LNCaP clone FGC (cell line): ENCODE results near the gene TAS2R14.

Experiments used
- DNase-seq: peaks from one replicate; pipeline ENCODE4 v3.0.0-alpha.2; 2011; ENCODE audit warnings: low read depth
- H3K4me3 ChIP-seq: 2 replicates; pipeline ENCODE4 v1.5.1; 2011; ENCODE audit warnings: mild to moderate bottlenecking, low read depth, low read length, control low read depth
- TF ChIP-seq, protein P1 (sequence below): IDR thresholded peaks from 2 replicates; pipeline ENCODE4 v1.5.1; 2012; ENCODE audit warnings: mild to moderate bottlenecking; ENCODE audit not compliant: control insufficient read depth, insufficient read depth; ENCODE audit errors: extremely low read depth

Gene TAS2R14

DNA sequence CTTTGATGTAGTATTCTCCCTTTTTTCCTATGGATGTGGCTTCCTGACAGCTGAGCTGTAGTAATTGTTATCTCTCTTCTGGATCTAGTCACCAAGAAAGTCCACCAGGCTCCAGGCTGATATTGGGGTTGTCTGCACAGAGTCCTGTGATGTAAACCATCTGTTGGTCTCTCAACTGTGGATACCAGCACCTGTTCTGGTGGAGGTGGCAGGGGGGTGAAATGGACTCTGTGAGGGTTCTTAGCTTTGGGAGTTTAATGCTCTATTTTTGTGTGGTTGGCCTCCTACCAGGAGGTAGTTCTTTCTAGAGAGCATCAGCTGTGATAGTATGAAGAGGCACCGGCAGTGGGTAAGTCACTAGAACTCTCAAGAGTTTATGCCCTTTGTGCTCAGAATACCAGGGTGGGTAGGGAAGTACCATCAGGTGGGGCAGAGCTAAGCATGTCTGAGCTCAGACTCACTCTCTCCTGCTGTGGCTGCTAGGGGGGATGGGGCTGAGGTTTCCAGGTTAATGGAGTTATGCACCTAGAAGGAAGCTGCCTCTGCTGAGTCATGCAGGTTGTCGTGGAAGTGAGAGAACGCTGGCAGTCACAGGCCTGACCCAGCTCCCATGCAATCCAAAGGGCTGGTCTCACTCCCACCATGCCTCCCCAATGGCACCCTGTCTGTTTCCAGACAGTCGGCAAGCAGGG, 3.0 kb upstream of the TAS2R14 start:
- TF ChIP-seq, protein P1, sequence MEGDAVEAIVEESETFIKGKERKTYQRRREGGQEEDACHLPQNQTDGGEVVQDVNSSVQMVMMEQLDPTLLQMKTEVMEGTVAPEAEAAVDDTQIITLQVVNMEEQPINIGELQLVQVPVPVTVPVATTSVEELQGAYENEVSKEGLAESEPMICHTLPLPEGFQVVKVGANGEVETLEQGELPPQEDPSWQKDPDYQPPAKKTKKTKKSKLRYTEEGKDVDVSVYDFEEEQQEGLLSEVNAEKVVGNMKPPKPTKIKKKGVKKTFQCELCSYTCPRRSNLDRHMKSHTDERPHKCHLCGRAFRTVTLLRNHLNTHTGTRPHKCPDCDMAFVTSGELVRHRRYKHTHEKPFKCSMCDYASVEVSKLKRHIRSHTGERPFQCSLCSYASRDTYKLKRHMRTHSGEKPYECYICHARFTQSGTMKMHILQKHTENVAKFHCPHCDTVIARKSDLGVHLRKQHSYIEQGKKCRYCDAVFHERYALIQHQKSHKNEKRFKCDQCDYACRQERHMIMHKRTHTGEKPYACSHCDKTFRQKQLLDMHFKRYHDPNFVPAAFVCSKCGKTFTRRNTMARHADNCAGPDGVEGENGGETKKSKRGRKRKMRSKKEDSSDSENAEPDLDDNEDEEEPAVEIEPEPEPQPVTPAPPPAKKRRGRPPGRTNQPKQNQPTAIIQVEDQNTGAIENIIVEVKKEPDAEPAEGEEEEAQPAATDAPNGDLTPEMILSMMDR: no peak
- no peak for DNase-seq
- H3K4me3 ChIP-seq: no peak overlapping the region

DNA sequence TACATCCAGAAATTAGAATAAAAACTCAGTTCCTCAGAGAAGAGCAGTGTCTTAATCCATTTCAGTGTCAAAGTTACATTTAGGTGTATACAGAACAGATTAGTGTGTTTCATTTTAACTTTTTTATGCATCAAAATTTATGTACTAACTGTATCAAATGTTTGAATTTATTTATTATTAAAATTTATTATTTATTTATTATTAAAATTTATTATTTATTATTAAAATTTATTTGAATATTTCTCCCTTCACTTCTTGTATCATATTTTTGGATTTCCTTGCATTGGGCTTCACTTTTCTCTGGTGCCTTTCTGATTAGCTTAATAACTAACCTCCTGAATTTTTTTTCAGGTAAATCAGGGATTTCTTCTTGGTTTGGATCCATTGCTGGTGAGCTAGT, 2.3 kb upstream of the TAS2R14 start:
- DNase-seq: no peak
- no peak overlapping the region for H3K4me3 ChIP-seq
- TF ChIP-seq, protein P1: no peak

DNA sequence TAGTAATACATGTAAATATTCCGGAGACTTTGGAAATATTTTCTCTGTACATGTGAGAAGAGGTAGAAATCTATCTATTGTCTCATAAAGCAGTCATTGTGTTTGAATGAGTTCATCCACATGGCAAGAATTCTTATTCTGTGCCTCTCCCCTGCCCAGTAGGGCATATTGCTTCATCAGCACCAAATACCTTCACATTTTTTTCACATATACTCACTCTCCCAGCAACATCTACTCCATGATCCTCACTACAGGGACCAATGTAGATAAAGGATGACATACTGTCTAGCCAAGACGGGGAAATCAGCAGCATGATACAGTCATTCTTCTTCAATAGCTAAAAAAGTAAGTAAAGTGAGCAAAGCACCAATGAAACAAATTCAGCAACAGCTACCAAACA, 1.3 kb upstream of the TAS2R14 start:
- TF ChIP-seq, protein P1: no peak
- no peak overlapping the region for H3K4me3 ChIP-seq
- no peak for DNase-seq

DNA sequence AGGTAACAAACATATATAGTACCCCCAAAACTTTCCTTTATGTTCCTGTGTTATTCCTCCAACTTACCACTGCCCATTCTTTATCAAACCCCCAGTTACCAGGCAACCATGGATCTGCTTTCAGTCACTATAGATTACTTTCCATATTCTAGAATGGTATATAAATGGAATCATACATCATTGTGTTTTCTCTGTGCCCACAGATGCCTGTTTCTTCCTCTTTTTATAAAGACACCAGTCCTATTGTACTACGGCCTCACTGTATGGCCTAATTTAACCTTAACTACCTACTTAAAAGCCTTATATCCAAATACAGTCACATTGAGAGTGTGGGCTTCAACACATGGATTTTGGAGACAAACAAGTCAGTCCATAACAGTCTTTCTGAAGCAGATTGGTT, 2.6 kb downstream of the TAS2R14 start:
- H3K4me3 ChIP-seq: no peak overlapping the region
- DNase-seq: no peak
- TF ChIP-seq, protein P1: no peak

DNA sequence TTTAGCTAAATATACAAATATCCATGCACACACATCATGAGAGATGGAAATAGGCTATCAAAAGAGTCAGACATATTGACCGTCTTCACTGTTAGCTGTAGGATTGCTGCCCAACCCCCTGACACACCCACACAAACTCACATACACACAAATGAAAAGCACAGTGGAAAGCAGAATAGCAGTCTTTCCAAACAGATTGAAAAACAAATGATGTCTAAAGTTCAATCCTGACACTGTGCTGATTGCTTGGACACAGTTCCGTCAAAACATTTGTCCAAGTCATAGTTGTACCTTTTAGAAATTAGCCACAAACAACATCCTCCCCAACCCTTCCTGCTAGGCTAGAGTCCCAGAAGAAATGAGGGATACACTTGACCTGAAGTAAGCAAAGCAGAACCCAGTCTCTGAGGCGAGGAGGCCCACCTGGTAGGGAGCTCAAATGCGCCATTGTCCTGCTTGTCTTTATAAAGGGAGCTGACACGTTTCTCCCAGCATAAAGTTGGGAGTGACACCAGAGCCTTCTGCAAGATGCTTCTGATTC, 10.2 kb downstream of the TAS2R14 start, which contains the start of gene PRH2:
Gene PRH2 (plus strand): TSS at position 491 of the 541 bp plus-strand sequence. CDS start 38 bp downstream, at position 529.
- TF ChIP-seq, protein P1: no peak
- DNase-seq: no peak
- H3K4me3 ChIP-seq: no peak within 1 kb of the TSS

DNA sequence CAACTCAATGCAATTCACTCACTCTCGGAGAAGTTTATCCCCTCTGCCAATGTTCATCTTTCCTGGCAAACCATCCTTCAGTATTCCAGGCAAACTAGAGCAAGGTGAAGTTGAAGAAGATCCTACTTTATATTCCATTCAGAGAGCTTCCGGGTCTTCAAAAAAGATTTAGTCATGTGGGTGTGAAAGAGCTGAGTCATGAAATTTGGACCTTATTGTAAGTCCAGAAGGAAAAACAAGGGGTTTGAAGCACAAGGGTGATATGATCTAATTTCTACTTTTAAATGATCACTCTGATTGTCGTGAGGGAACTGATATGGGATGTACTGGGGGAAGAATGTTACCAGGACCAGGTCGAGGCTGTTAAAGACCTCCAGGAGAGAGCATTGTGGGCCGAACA, 12.8 kb downstream of the TAS2R14 start:
- DNase-seq: no peak
- no peak overlapping the region for H3K4me3 ChIP-seq
- TF ChIP-seq, protein P1: no peak

DNA sequence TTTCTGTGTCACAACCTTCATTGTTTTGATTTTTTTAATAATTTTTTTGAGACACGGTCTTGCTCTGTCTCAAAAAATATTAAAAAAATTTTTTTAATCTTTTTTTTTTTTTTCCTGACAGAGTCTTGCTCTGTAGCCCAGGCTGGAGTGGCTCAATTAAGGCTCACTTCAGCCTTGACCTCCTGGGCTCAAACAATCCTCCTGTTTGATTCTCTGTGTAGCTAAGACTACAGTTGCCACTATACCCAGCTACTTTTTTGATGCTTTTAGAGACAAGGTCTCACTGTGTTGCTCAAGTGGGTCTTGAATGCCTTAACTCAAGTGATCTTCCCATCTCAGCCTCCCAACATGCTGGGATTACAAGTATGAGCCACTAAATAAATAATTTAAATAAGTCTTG, 19.3 kb downstream of the TAS2R14 start:
- TF ChIP-seq, protein P1: no peak
- DNase-seq: no peak

More for the DNA sequence above, 19.3 kb downstream of the TAS2R14 start:
- no peak overlapping the region for H3K4me3 ChIP-seq
